Measurements from ENCODE around the gene RDH16.
"Not testable (repeated sequence)": the region's sequence is repeated elsewhere in the genome, so short reads cannot be mapped to it uniquely, and the experiment has no call there.

DNA sequence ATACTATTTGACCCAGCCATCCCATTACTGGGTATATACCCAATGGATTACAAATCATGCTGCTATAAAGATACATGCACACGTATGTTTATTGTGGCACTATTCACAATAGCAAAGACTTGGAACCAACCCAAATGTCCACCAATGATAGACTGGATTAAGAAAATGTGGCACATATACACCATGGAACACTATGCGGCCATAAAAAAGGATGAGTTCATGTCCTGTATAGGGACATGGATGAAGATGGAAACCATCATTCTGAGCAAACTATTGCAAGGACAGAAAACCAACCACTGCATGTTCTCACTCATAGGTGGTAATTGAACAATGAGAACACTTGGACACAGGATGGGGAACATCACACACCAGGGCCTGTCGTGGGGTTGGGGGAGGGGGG, 16.8 kb upstream of the RDH16 start:
- TF ChIP-seq, protein P1, sequence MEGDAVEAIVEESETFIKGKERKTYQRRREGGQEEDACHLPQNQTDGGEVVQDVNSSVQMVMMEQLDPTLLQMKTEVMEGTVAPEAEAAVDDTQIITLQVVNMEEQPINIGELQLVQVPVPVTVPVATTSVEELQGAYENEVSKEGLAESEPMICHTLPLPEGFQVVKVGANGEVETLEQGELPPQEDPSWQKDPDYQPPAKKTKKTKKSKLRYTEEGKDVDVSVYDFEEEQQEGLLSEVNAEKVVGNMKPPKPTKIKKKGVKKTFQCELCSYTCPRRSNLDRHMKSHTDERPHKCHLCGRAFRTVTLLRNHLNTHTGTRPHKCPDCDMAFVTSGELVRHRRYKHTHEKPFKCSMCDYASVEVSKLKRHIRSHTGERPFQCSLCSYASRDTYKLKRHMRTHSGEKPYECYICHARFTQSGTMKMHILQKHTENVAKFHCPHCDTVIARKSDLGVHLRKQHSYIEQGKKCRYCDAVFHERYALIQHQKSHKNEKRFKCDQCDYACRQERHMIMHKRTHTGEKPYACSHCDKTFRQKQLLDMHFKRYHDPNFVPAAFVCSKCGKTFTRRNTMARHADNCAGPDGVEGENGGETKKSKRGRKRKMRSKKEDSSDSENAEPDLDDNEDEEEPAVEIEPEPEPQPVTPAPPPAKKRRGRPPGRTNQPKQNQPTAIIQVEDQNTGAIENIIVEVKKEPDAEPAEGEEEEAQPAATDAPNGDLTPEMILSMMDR (IDR thresholded peaks at IDR 0.05): not testable (repeated sequence)
- TF ChIP-seq POLR2A (IDR thresholded peaks at IDR 0.05): not testable (repeated sequence)
